ENCODE measurements around the gene FER1L5.

DNA sequence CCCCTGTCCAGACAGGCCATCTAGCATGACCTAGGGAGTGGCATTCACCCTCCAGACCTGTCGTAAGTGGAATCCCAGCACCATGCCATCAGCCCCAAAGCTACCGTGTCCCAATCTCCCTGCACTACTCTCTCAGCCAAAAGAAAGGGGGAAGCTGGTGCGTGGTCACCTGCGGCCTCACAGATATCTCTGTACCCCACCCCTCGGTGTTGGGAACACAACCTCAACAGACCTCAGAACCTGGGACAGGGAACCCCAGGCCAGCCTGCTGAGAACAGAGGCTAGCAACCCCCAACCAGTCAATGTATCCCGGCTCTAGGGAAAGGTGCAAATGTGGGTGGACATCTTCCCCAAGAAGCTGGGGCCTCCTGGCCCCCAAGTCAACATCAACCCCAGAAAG is 59.1 kb downstream of the FER1L5 start:
- TF ChIP-seq YY1 (IDR thresholded peaks at IDR 0.05; ENCODE audit: low read depth): no peak
- TF ChIP-seq, protein P1, sequence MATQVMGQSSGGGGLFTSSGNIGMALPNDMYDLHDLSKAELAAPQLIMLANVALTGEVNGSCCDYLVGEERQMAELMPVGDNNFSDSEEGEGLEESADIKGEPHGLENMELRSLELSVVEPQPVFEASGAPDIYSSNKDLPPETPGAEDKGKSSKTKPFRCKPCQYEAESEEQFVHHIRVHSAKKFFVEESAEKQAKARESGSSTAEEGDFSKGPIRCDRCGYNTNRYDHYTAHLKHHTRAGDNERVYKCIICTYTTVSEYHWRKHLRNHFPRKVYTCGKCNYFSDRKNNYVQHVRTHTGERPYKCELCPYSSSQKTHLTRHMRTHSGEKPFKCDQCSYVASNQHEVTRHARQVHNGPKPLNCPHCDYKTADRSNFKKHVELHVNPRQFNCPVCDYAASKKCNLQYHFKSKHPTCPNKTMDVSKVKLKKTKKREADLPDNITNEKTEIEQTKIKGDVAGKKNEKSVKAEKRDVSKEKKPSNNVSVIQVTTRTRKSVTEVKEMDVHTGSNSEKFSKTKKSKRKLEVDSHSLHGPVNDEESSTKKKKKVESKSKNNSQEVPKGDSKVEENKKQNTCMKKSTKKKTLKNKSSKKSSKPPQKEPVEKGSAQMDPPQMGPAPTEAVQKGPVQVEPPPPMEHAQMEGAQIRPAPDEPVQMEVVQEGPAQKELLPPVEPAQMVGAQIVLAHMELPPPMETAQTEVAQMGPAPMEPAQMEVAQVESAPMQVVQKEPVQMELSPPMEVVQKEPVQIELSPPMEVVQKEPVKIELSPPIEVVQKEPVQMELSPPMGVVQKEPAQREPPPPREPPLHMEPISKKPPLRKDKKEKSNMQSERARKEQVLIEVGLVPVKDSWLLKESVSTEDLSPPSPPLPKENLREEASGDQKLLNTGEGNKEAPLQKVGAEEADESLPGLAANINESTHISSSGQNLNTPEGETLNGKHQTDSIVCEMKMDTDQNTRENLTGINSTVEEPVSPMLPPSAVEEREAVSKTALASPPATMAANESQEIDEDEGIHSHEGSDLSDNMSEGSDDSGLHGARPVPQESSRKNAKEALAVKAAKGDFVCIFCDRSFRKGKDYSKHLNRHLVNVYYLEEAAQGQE (IDR thresholded peaks at IDR 0.05; ENCODE audit: low read depth): no peak
- TF ChIP-seq EP300 (IDR thresholded peaks at IDR 0.05; ENCODE audit: borderline replicate concordance): no peak
- no peak for TF ChIP-seq TAF1 (IDR thresholded peaks at IDR 0.05; ENCODE audit: low read depth)
- TF ChIP-seq NFIC (IDR thresholded peaks at IDR 0.05): no peak
